ENCODE measurements around the gene GPC3. TPM values are rescaled to one million over a fixed set of nuclear protein-coding genes. Genes with fewer than 3 reads are reported as not detected.

Gene GPC3
- total RNA-seq, 1 experiment from 2014 or later, result 0.98 TPM

GRCh38 chrX:133774807-133775206 is 210.6 kb downstream of the GPC3 start:
- BruUV-seq (replicated peaks), result no TSS peak
- RAD21 ChIA-PET (ENCODE audit: low non-redundant PET in 1 of 2, low total read pairs in 2 of 2, uncharacterized antibody in 2 of 2, unreplicated experiment in 2 of 2), result no interaction called here

GRCh38 chrX:133771086-133771646 is 214.2 kb downstream of the GPC3 start:
- H3K4me1 ChIP-seq (ENCODE audit: control insufficient read depth in 1 of 2, insufficient read depth in 2 of 2, low read length in 2 of 2), result no peaks in the 10 kb centered on the region
- intact Hi-C loops (cut with micrococcal nuclease), result no loop called here
- H2AFZ ChIP-seq (ENCODE audit: low read depth, low read length, poor library complexity, severe bottlenecking), result no peak overlapping the region
- H3K4me2 ChIP-seq (ENCODE audit: low read length), result no peak overlapping the region
- H3K79me2 ChIP-seq (ENCODE audit: insufficient read depth, low read length), result no peaks in the 10 kb centered on the region
- H3K9ac ChIP-seq (ENCODE audit: low read length), result no peak overlapping the region
- DNase-seq (ENCODE audit: low read depth, low spot score) (no peak), ATAC-seq (no peak)
- no peak overlapping the region for H3K4me3 ChIP-seq (replicated peaks in 1 of 2; ENCODE audit: low read depth in 1 of 2, low read length in 2 of 2)
- H3K27ac ChIP-seq (ENCODE audit: low read depth, low read length), result no peak overlapping the region
- no peaks in the 10 kb centered on the region for H3K27me3 ChIP-seq (ENCODE audit: insufficient read depth, low read length)
- no peaks in the 10 kb centered on the region for H3K9me3 ChIP-seq (ENCODE audit: control insufficient read depth in 1 of 2, insufficient read depth in 1 of 2, low read depth in 1 of 2, low read length in 2 of 2)
- RAD21 ChIA-PET (ENCODE audit: low non-redundant PET in 1 of 2, low total read pairs in 2 of 2, uncharacterized antibody in 2 of 2, unreplicated experiment in 2 of 2), result no interaction called here
- no peaks in the 10 kb centered on the region for H3K9me2 ChIP-seq (ENCODE audit: insufficient read depth)
- H3K36me3 ChIP-seq (ENCODE audit: control insufficient read depth in 1 of 2, insufficient read depth in 2 of 2, low read length in 2 of 2), result no peaks in the 10 kb centered on the region
- CTCF ChIA-PET, result no interaction called here
- no TSS peak for BruUV-seq (replicated peaks)
- H4K20me1 ChIP-seq (ENCODE audit: insufficient read depth), result no peaks in the 10 kb centered on the region
- POLR2A ChIA-PET, result no interaction called here
- TF ChIP-seq SRF (IDR thresholded peaks at IDR 0.05; ENCODE audit: low read depth) (no peak), EZH2phosphoT487 (IDR thresholded peaks at IDR 0.05; ENCODE audit: borderline replicate concordance) (no peak), FOSL1 (IDR thresholded peaks at IDR 0.05; ENCODE audit: low read depth) (no peak), ZBTB33 (IDR thresholded peaks at IDR 0.05; ENCODE audit: extremely low read depth, insufficient replicate concordance, low read length) (no peak), MAX (IDR thresholded peaks at IDR 0.05) (no peak), RAD21 (IDR thresholded peaks at IDR 0.05; ENCODE audit: low read depth) (no peak), ELF1 (IDR thresholded peaks at IDR 0.05; ENCODE audit: borderline replicate concordance, low read depth) (no peak), SIN3A (IDR thresholded peaks at IDR 0.05; ENCODE audit: low read depth) (no peak), JUND (IDR thresholded peaks at IDR 0.05) (no peak), CTCF (IDR thresholded peaks at IDR 0.05 in 2 of 3, conservative IDR thresholded peaks at IDR 0.05 in 1 of 3; ENCODE audit: borderline replicate concordance in 1 of 3, insufficient read depth in 1 of 3, low read depth in 2 of 3, low read length in 2 of 3) (no peak)

More at GRCh38 chrX:133774807-133775206, 210.6 kb downstream of the GPC3 start:
- Histone ChIP-seq H3K4me2 (ENCODE audit: low read length) (no peak overlapping the region), H3K4me3 (replicated peaks in 1 of 2; ENCODE audit: low read depth in 1 of 2, low read length in 2 of 2) (no peak overlapping the region), H3K9me2 (ENCODE audit: insufficient read depth) (no peaks in the 10 kb centered on the region), H3K27ac (ENCODE audit: low read depth, low read length) (no peak overlapping the region), H3K79me2 (ENCODE audit: insufficient read depth, low read length) (no peaks in the 10 kb centered on the region), H3K9ac (ENCODE audit: low read length) (no peak overlapping the region), H2AFZ (ENCODE audit: low read depth, low read length, poor library complexity, severe bottlenecking) (no peak overlapping the region), H3K4me1 (ENCODE audit: control insufficient read depth in 1 of 2, insufficient read depth in 2 of 2, low read length in 2 of 2) (no peaks in the 10 kb centered on the region), H3K27me3 (ENCODE audit: insufficient read depth, low read length) (no peaks in the 10 kb centered on the region), H4K20me1 (ENCODE audit: insufficient read depth) (no peaks in the 10 kb centered on the region), H3K36me3 (ENCODE audit: control insufficient read depth in 1 of 2, insufficient read depth in 2 of 2, low read length in 2 of 2) (no peaks in the 10 kb centered on the region), H3K9me3 (ENCODE audit: control insufficient read depth in 1 of 2, insufficient read depth in 1 of 2, low read depth in 1 of 2, low read length in 2 of 2) (no peaks in the 10 kb centered on the region)
- POLR2A ChIA-PET, result no interaction called here
- CTCF ChIA-PET, result interaction anchor here (1.8 kb wide), 1 partner anchor 77 kb away, joined by 6 read pairs; no protein-coding TSS in a partner anchor
- DNase-seq (ENCODE audit: low read depth, low spot score) (no peak), ATAC-seq (no peak)
- TF ChIP-seq MAX (IDR thresholded peaks at IDR 0.05) (no peak), YY1 (IDR thresholded peaks at IDR 0.05; ENCODE audit: extremely low read depth, insufficient replicate concordance, low read depth, low read length) (no peak), EZH2phosphoT487 (IDR thresholded peaks at IDR 0.05; ENCODE audit: borderline replicate concordance) (no peak), SRF (IDR thresholded peaks at IDR 0.05; ENCODE audit: low read depth) (no peak), ATF3 (IDR thresholded peaks at IDR 0.05) (no peak), FOSL1 (IDR thresholded peaks at IDR 0.05; ENCODE audit: low read depth) (no peak)
- intact Hi-C loops (cut with micrococcal nuclease), result no loop called here
